Stimulated activated CD4-positive, alpha-beta T cell treated with anti-CD3 and anti-CD28 coated beads, Interleukin-2, amount 100 ng/mL, for 4 hours (primary cell): Measurements from ENCODE around the gene ZSCAN20.

Source experiments
- DNase-seq: peaks from one replicate; pipeline ENCODE4 v3.0.0-alpha.2; 2020; ENCODE audit warnings: low read depth

Gene ZSCAN20

GRCh38 chr1:33535334-33535733 lies 62.9 kb downstream of the ZSCAN20 start:
- DNase-seq, result no peak

GRCh38 chr1:33537885-33538284 lies 65.4 kb downstream of the ZSCAN20 start:
- DNase-seq, result no peak

DNA sequence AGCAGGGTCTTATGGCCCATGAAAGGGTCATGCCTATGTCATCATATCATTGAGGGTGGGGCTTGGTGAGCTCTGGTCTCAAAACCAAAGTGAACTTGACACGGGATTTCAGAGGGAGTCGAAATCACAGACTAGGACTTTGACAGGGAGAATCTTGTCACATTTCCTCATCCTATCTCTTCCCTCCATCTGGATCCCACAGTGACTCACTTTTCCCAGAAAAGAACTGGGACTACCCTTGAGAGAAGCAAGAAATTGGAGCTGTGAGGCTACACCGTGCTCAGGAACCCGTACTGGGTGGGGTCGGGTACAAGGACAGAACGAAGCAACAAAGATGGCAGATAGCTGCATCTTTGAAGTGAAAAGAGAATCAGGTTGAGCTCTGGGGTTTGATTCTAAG lies 69.5 kb downstream of the ZSCAN20 start:
- DNase-seq, result no peak
